ENCODE measurements around the gene TMEM138. TPM values are rescaled to one million over a fixed set of nuclear protein-coding genes. Genes with fewer than 3 reads are reported as not detected.

TMEM138 gene
- total and polyA plus RNA-seq, 2 of the 13 experiments (the other 11 are each of a cell fraction or from before 2014, with no cell fraction given): 43.5 to 61.0 TPM

DNA sequence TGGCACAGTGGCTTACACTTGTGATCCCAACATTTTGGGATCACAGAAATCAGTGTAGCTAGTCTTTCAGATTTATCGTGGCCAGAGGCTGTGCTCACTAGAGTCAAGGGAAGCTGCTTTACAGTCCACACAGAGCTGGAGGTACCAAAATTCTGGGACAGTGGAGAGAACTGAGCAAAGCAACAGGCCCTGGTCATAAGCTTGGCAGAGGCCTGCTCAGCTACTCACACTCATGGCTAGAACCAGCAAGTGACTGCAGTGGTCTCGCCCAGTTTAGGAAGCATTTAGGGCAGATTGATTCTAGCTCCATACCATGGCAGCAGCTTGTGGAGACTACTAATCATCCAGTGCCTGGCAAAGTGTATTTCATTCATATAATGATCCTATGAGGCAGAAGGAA is 39.0 kb downstream of the TMEM138 start:
- H3K9ac ChIP-seq (ENCODE audit: insufficient read depth, low read depth, low read length): no peak overlapping the region
- no peaks in the 10 kb centered on the region for H3K9me3 ChIP-seq (ENCODE audit: low read length)
- no peaks in the 10 kb centered on the region for H4K20me1 ChIP-seq (ENCODE audit: insufficient read depth, low read length)
- H3K79me2 ChIP-seq (ENCODE audit: insufficient read depth, low read length): no peaks in the 10 kb centered on the region
- H3K4me2 ChIP-seq (ENCODE audit: low read depth, low read length): no peak overlapping the region
- H3K4me3 ChIP-seq (replicated peaks in 1 of 3; ENCODE audit: insufficient read depth in 1 of 3, low read depth in 2 of 3, low read length in 3 of 3): no peak overlapping the region
- TF ChIP-seq POLR2G (IDR thresholded peaks at IDR 0.05; ENCODE audit: low read depth, low read length): peak; percentile 54
- TF ChIP-seq PLRG1 (conservative IDR thresholded peaks at IDR 0.05): no peak
- CTCF ChIA-PET (ENCODE audit: low intra/inter-chr PET ratio, low total read pairs): no interaction called here
- BruUV-seq (replicated peaks): no TSS peak
- intact Hi-C loops (cut with micrococcal nuclease; ENCODE audit: unreplicated experiment): no loop called here
- H3K36me3 ChIP-seq (replicated peaks in 1 of 2; ENCODE audit: control insufficient read depth in 1 of 2, insufficient read depth in 2 of 2, low read length in 2 of 2): peaks cover 31 to 49% of the 10 kb centered on the region in 2 experiments
- H3K27ac ChIP-seq (ENCODE audit: extremely low read length, insufficient read depth, low read length): no peak overlapping the region
- FAIRE-seq (no peak), ATAC-seq (peak; percentile 34; the same call in 2 of the 3 replicates), DNase-seq (ENCODE audit: low spot score) (no peak)
- H2AFZ ChIP-seq (ENCODE audit: low read length): no peak overlapping the region
- H3K4me1 ChIP-seq (ENCODE audit: insufficient read depth, low read length): no peaks in the 10 kb centered on the region
- WGBS (ENCODE audit: low lambda C conversion rate): 86% methylated on average over 1 of the region's 2 CpGs
- POLR2A ChIA-PET: interaction anchor here (1.3 to 4.5 kb wide), 7 partner anchors 9 to 66 kb away, joined by 4 to 35 read pairs (median 8); partner anchors contain the start of genes CPSF7, CYB561A3, SDHAF2 and TMEM216
- in situ Hi-C loops (cut with HindIII; ENCODE audit: extremely low pct_ligation_motif_present, low pct_unique_long_range_greater_than_20kb): no loop called here
- no peaks in the 10 kb centered on the region for H3K27me3 ChIP-seq (ENCODE audit: control insufficient read depth in 1 of 2, insufficient read depth in 2 of 2, low read length in 2 of 2)

DNA sequence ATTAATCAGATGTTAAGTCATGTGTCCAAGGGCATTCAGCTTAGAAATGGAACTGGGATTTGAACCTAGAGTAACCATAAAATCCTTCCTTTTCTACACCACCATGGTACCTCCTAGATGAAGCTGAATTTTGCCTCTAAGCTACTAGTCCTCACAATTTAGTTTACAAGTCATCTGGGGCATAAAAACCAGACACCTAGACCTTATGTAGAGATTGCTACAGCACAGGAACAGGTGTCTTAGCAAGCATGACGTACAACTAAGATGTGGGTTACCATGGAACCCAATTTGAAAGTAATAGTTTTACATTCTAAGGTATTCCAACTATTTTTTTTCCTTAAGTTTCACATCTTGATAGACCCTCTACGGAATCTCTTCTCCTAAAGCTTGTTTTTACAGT is 39.4 kb downstream of the TMEM138 start:
- no peaks in the 10 kb centered on the region for H3K27me3 ChIP-seq (ENCODE audit: control insufficient read depth in 1 of 2, insufficient read depth in 2 of 2, low read length in 2 of 2)
- no peak overlapping the region for H3K4me2 ChIP-seq (ENCODE audit: low read depth, low read length)
- H3K79me2 ChIP-seq (ENCODE audit: insufficient read depth, low read length): no peaks in the 10 kb centered on the region
- no peak overlapping the region for H3K27ac ChIP-seq (ENCODE audit: extremely low read length, insufficient read depth, low read length)
- intact Hi-C loops (cut with micrococcal nuclease; ENCODE audit: unreplicated experiment) (no loop called here), in situ Hi-C loops (cut with HindIII; ENCODE audit: extremely low pct_ligation_motif_present, low pct_unique_long_range_greater_than_20kb) (no loop called here)
- no peak for ATAC-seq
- H3K9me3 ChIP-seq (ENCODE audit: low read length): no peaks in the 10 kb centered on the region
- H2AFZ ChIP-seq (ENCODE audit: low read length): no peak overlapping the region
- FAIRE-seq: no peak
- TF ChIP-seq RBM22 (optimal IDR thresholded peaks at IDR 0.05; ENCODE audit: low read length): peak; percentile 40
- peak; percentile 21; the same call in 1 of the 2 replicates for TF ChIP-seq POLR2G (IDR thresholded peaks at IDR 0.05; ENCODE audit: low read depth, low read length)
- TF ChIP-seq ZFP36L1 (CRISPR knock-in tag; IDR thresholded peaks at IDR 0.05): no peak
- peak; percentile 11 for TF ChIP-seq POLR2AphosphoS5 (IDR thresholded peaks at IDR 0.05; ENCODE audit: low read depth, low read length)
- TF ChIP-seq, protein P1, sequence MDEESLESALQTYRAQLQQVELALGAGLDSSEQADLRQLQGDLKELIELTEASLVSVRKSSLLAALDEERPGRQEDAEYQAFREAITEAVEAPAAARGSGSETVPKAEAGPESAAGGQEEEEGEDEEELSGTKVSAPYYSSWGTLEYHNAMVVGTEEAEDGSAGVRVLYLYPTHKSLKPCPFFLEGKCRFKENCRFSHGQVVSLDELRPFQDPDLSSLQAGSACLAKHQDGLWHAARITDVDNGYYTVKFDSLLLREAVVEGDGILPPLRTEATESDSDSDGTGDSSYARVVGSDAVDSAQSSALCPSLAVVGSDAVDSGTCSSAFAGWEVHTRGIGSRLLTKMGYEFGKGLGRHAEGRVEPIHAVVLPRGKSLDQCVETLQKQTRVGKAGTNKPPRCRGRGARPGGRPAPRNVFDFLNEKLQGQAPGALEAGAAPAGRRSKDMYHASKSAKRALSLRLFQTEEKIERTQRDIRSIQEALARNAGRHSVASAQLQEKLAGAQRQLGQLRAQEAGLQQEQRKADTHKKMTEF (CRISPR knock-in tag; IDR thresholded peaks at IDR 0.05): no peak
- TF ChIP-seq EEA1 (CRISPR knock-in tag; IDR thresholded peaks at IDR 0.05; ENCODE audit: borderline replicate concordance): no peak
- 0 out of 2 replicates have a peak, but pooled peaks have one; percentile 36 for TF ChIP-seq RBFOX2 (IDR thresholded peaks at IDR 0.05; ENCODE audit: low read depth, low read length)
- TF ChIP-seq KDM2A (CRISPR knock-in tag; IDR thresholded peaks at IDR 0.05; ENCODE audit: borderline replicate concordance, low read depth): no peak
- TF ChIP-seq ZNF264 (CRISPR knock-in tag; IDR thresholded peaks at IDR 0.05): no peak
- POLR2A ChIA-PET: interaction anchor here (1.3 to 4.5 kb wide), 7 partner anchors 9 to 66 kb away, joined by 4 to 35 read pairs (median 8); partner anchors contain the start of genes CPSF7, CYB561A3, SDHAF2 and TMEM216
- no peak for DNase-seq (ENCODE audit: low spot score)
- 95% methylated on average over 2 of the region's 2 CpGs for WGBS (ENCODE audit: low lambda C conversion rate)
- no peaks in the 10 kb centered on the region for H3K4me1 ChIP-seq (ENCODE audit: insufficient read depth, low read length)
- no TSS peak for BruUV-seq (replicated peaks)
- H3K36me3 ChIP-seq (replicated peaks in 1 of 2; ENCODE audit: control insufficient read depth in 1 of 2, insufficient read depth in 2 of 2, low read length in 2 of 2): peaks cover 31 to 53% of the 10 kb centered on the region in 2 experiments
- H4K20me1 ChIP-seq (ENCODE audit: insufficient read depth, low read length): no peaks in the 10 kb centered on the region
- CTCF ChIA-PET (ENCODE audit: low intra/inter-chr PET ratio, low total read pairs): no interaction called here
- H3K9ac ChIP-seq (ENCODE audit: insufficient read depth, low read depth, low read length): no peak overlapping the region
- H3K4me3 ChIP-seq (replicated peaks in 1 of 3; ENCODE audit: insufficient read depth in 1 of 3, low read depth in 2 of 3, low read length in 3 of 3): no peak overlapping the region
